Measurements from ENCODE around the gene PBX3.

DNA sequence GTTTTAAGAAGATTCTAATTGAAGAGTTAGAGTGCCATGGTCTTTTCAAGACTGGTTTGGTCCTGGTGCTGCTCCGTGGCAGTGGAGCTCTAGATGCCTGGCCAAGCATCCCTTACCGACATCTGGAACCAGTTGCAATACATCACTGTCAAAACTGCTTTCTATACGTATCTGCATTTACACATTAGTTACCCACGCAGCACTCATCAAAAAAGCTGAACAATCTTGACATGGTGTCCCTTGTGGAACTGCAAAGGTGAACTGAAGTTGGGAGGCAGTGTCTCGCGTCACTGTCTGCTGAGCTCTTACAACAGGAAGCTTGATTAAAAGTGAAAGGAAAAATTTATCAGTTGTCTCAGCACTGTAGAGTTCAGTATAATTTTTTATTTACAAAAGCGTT, 82.6 kb downstream of the PBX3 start:
- TF ChIP-seq, protein P1, sequence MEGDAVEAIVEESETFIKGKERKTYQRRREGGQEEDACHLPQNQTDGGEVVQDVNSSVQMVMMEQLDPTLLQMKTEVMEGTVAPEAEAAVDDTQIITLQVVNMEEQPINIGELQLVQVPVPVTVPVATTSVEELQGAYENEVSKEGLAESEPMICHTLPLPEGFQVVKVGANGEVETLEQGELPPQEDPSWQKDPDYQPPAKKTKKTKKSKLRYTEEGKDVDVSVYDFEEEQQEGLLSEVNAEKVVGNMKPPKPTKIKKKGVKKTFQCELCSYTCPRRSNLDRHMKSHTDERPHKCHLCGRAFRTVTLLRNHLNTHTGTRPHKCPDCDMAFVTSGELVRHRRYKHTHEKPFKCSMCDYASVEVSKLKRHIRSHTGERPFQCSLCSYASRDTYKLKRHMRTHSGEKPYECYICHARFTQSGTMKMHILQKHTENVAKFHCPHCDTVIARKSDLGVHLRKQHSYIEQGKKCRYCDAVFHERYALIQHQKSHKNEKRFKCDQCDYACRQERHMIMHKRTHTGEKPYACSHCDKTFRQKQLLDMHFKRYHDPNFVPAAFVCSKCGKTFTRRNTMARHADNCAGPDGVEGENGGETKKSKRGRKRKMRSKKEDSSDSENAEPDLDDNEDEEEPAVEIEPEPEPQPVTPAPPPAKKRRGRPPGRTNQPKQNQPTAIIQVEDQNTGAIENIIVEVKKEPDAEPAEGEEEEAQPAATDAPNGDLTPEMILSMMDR (IDR thresholded peaks at IDR 0.05): no peak
- no peak for TF ChIP-seq POLR2A (IDR thresholded peaks at IDR 0.05)
